ENCODE results near the gene ITIH2.

DNA sequence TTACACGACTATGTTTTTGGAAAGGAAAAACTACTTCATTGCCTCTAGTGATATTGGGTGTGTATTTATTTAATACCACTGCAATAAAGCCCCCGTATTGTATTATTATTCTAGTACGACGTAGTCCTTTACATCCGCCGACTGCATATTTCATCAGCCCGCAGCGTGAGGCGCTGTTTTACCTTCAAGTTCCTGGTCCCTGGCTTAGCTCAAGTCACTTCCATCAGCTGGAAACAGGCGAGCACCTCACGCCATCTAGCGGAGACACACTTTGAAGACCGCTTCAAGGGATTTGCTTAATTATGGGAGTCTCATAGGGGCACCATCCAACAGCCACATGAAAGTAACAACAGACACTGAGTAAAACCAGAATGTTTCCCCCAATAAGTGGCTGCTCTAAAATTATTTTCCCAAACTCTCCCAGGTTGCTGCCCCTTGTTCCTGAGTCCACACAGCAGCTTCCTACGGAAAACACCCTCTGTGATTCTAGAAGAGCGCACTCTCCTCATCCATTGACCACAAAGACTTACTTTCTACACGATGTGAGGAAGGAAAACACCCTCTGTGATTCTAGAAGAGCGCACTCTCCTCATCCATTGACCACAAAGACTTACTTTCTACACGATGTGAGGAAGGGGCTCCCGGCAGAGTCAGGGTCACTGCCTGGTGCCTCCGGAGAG, 15.7 kb upstream of the ITIH2 start:
- no peak for TF ChIP-seq POLR2A (IDR thresholded peaks at IDR 0.05)
- TF ChIP-seq, protein P1, sequence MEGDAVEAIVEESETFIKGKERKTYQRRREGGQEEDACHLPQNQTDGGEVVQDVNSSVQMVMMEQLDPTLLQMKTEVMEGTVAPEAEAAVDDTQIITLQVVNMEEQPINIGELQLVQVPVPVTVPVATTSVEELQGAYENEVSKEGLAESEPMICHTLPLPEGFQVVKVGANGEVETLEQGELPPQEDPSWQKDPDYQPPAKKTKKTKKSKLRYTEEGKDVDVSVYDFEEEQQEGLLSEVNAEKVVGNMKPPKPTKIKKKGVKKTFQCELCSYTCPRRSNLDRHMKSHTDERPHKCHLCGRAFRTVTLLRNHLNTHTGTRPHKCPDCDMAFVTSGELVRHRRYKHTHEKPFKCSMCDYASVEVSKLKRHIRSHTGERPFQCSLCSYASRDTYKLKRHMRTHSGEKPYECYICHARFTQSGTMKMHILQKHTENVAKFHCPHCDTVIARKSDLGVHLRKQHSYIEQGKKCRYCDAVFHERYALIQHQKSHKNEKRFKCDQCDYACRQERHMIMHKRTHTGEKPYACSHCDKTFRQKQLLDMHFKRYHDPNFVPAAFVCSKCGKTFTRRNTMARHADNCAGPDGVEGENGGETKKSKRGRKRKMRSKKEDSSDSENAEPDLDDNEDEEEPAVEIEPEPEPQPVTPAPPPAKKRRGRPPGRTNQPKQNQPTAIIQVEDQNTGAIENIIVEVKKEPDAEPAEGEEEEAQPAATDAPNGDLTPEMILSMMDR (IDR thresholded peaks at IDR 0.05): peak; percentile 91 to 96 (median 92)

Data from testis (tissue), 2 donors.